GM19025 (cell line): ENCODE results near the gene ODF2.
"Not testable (repeated sequence)": the region's sequence is repeated elsewhere in the genome, so short reads cannot be mapped to it uniquely, and the experiment has no call there.

ENCODE experiments used
- ATAC-seq: cut with Tn5 transposase; IDR thresholded peaks from one replicate; pipeline ENCODE4 v1.9.1; 2021; ENCODE audit warnings: mild to moderate bottlenecking, low read depth, moderate library complexity; ENCODE audit not compliant: unreplicated experiment

Gene ODF2

DNA sequence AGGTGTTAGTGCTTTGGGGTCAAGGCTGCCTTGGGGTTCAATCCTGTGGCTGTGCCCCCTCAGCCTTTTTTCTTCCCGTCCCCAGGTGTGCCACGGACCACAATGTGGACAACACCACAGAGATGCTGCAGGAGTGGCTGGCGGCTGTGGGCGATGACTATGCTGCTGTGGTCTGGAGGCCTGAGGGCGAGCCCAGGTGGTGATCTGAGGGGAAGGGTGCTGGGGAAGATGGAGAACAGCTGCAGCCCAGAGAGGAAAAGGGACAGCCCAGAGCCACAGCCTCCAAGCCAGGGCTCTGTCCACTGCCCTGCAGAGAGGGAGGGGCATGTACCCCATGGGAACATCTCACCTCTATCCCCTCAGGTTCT lies 33.0 kb upstream of the ODF2 start:
- no peak for ATAC-seq

DNA sequence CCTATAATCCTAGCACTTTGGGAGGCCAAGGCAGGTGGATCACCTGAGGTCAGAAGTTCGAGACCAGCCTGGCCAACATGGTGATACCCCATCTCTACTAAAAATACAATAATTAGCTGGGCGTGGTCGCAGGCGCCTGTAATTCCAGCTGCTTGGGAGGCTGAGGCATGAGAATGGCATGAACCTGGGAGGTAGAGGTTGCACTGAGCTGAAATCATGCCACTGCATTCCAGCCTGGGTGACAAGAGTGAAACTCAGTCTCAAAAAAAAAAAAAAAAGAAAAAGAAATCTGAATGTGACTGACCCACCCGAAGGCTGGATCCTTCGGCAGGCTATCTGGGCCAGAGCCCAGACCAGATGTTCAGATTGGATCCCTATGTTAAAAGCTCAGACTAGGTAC lies 32.5 kb upstream of the ODF2 start:
- ATAC-seq = not testable (repeated sequence)

DNA sequence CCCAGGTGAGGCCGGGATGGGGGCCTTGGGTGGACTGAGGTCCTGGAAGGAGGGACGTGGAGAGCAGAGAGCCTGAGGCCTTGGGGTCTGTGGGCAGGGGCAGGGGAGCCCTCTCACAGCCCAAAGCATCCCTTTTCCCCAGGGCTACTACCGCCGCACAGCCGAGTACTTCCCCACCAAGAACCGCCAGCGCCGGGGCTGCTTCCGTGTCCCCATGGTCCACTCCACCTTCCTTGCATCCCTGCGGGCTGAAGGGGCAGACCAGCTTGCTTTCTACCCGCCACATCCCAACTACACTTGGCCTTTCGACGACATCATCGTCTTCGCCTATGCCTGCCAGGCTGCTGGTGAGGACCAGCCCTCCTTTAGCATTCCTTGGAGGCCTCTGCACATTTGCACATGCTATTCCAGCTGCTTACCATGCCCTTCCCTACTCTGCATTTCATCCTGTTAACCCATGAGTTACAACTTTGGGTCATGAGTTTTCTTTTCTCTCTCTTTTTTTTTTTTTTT lies 31.5 kb upstream of the ODF2 start:
- no peak for ATAC-seq

DNA sequence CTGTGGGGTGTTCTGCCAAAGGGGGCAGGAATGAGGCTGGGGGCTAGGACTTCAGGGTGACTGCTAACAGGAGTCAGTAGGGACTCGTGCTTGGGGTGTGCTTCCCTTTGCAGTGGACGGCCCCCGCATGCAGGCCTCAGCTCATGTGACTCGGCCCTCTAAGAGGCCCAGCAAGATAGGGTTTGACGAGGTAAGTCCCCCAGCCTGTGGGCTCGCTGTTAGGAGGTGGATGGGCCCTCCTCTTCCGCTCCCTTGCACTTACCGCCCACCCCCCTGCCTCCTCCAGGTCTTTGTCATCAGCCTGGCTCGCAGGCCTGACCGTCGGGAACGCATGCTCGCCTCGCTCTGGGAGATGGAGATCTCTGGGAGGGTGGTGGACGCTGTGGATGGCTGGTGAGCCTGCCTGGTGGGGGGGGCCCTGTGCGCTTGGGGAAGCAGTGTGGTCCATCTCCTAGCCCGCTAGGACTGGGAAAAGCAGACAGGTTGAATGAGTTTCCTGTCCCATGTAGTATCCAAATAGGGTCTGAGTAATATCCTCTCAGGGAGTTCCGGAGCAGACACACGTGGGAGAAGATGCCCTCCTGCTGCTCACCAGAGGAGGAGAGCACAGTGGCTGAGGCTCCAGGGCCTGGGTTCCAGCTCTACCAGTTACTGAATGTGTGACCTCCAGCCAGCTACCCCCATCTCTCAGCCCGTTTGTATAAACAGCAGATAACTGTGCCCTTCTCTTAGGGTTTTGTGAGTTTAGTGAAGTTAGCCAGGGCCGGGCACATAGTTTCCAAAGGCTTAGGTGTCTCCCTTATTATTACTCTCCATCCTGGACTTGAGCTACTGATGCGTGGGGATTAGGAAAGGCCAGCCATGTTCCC lies 26.9 kb upstream of the ODF2 start:
- ATAC-seq = no peak

DNA sequence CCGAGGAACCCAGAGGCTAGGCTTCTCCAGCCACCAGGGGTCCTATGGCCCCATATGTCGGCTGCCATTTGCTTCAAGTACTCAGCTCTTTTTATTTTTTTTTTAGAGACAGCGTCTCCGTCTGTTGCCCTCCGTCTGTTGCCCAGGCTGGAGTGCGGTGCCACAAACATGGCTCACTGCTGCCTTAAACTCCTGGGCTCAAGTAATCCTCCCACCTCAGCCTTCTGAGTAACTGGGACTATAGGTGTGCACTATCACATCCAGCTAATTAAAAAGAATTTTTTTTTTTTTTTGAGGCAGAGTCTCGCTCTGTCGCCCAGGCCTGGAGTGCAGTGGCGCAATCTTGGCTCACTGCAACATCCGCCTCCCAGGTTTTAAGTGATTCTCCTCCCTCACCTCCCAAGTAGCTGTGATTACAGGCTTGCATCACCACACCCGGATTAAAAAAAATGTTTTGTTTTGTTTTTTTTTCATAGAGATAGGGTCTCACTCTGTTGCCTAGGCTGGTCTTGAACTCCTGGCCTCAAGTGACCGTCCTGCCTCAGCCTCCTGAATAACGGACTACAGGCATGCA lies 26.2 kb upstream of the ODF2 start:
- ATAC-seq = no peak

DNA sequence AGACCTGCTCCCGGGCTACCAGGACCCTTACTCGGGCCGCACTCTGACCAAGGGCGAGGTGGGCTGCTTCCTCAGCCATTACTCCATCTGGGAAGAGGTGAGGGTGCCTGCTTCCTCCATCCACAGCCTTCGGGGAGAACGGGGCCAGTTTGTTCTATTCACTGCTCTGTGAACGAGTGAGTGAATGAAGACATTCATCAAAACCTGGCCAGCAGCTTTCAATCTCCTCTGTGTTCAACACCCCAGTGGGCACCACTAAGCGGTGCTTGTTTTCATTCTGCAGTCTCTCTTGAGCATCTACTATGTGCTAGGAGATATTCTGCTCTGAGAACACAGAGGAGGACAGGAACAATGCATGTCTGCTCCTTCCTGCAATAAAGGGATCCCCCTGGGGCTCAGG lies 24.6 kb upstream of the ODF2 start:
- no peak for ATAC-seq

DNA sequence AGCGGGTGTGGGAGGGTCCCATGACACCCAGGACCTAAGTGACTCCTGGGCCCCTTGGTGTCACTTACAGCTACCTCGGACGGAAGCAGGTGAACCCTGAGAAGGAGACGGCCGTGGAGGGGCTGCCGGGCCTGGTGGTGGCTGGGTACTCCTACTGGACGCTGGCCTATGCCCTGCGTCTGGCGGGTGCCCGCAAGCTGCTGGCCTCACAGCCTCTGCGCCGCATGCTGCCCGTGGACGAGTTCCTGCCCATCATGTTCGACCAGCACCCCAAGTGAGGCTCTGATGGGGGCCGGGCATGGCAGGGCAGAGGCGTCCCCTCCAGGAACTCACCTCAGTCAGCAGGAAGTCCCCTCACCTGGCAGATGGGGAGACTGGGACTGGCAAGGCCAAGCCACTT lies 21.5 kb upstream of the ODF2 start:
- ATAC-seq = no peak

DNA sequence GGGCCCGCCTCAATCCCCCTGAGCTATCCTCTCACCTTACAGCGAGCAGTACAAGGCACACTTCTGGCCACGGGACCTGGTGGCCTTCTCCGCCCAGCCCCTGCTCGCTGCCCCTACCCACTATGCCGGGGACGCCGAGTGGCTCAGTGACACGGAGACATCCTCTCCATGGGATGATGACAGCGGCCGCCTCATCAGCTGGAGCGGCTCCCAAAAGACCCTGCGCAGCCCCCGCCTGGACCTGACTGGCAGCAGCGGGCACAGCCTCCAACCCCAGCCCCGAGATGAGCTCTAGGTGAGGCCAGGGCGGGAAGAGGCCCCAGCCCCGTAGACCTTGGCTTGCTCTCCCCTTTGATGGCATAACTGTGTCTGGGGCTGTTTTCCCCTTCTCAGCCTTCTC lies 20.2 kb upstream of the ODF2 start:
- no peak for ATAC-seq

DNA sequence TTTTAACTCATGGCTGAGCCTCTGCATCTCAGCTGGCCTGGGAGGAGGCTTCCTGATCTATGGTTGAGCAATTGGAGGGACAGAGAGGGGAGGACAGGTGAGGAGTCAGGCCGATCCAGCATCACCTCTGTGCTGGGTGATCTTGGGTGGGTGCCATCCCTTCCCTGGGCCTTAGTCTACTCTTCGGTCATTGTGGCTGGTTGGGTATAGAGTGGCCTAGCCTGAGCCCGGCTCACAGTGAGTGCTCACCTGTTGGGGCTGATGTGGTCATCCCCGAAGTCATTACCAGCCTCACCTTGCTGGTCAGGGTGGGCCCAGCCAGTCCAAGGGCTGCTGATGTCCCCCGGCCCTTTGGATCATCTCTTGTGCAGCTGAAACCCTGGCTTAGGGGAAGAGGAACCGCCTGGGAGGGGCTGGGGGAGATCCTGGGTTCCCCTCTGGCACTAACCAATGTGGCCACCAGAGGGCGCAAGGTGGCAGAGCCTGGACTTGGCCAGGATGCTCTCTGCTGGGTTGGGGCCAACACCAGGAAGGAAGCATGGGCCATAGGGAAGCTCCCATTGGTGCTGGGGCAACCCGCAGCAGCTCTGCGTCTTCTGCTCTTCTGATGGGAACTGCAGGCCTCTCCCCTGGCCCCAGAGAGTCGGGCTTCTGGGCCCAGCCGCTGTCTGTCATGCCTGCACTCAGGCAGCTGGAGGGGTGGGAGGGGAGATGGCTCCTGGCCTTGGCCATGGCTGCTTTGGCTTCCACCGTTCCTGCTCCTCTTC lies 17.3 kb upstream of the ODF2 start:
- no peak for ATAC-seq

DNA sequence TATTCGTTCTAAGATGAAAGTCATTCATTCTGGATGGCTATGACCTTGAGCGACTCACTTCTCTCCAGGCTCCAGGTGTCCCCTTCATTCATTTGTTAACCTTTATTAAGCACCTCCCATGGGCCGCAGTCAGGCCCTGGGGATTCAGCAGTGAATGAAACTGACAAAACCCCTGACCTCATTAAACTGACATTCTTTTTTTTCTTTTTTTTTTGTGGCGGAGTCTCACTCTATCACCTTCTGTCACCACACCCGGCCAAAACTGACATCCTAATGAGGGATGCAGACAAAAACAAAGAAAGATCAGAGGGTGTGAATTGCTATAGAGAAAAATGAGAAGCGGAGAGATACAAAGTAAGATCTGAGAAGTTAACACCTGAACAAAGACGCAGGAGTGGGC lies 16.5 kb upstream of the ODF2 start:
- no peak for ATAC-seq

DNA sequence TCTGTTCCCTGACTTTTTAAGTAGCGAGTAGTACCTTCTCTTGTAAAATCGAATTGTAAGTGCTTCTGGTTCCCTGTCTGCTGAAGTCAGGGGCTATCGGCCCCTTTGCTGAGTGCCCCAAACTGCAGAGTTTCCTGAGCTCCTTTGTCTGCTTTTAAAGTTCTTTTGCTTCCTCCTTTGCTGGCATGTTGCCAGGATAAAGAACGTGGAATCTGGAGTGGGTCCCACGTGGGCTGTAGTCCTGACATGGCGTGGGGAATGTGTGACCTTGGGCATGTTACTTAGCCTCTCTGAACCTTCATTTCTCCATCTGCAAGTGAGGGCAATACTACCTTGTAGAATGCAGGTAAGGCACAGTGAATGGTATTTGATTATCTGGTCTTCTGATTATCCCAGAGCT lies 13.7 kb upstream of the ODF2 start:
- no peak for ATAC-seq

DNA sequence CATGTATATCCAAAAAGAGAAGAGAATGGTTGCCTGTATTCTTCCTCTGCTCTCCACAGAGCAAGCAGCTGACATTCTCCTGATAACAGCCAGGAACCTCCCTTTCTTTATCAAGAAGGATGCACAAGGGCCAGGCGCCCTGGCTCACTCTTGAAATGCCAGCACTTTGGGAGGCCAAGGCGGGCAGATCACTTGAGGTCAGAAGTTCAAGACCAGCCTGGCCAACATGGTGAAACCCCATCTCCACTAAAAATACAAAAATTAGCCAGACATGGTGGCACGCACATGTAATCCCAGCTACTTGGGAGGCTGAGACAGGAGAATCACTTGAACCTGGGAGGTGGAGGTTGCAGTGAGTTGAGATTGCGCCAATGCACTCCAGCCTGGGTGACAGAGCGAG lies 9.3 kb upstream of the ODF2 start:
- not testable (repeated sequence) for ATAC-seq

DNA sequence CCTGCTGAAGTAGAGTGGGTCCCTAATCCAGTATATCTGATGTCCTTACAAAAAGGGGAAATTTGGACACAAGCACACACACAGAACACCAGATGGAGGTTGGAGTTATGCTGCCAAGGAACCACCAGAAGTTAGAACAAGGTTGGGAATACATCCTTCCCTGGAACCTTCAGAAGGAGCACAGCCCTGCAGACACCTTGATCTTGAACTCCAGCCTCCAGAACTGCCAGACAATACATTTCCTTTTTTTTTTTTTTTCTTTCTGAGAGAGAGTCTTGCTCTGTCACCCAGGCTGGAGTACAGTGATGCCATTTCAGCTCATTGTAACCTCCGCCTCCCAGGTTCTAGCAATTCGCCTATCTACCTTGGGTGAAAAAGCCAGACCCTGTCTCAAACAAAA lies 7.1 kb upstream of the ODF2 start:
- ATAC-seq = no peak

DNA sequence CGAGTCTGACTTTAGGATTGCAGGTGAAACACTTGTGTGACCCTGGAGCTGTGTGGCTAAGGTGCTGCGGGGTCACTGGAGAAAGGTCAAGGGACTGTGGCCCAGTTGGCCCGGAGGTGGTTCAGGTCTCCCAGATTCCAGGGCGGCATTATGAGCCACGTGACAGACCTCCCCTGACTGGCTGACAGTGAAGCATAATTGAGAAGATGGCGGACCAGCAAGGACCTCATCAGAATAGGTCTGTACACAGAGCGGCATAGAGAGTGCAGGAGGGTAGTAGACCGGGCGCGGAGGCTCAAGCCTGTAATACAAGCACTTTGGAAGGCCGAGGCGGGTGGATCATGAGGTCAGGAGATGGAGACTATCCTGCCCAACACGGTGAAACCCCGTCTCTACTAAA lies 815 bp upstream of the ODF2 start:
- no peak for ATAC-seq

DNA sequence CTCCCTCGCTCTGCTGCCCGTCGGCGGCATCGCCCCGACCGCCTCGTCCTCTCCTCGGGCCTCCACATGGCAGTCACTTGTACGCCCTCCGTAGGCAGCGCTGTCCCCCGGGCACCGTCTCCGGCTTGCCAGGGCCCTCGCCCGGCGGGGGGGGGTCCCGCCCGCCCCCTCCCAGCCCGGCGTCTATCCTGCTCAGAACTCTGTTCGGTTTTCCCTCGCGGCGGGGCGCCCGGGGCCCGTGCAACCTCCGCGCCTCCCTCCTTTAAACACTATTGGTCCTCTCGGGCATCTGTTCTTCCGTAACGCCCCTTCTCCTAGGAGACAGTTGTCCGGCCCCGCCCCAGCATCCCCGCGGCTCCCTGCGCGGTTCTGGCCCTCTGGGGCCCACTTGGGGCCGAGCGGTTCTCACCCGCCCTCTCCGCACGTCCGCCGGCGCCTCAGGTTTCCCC lies 831 bp downstream of the ODF2 start:
- peak; percentile 53 for ATAC-seq

DNA sequence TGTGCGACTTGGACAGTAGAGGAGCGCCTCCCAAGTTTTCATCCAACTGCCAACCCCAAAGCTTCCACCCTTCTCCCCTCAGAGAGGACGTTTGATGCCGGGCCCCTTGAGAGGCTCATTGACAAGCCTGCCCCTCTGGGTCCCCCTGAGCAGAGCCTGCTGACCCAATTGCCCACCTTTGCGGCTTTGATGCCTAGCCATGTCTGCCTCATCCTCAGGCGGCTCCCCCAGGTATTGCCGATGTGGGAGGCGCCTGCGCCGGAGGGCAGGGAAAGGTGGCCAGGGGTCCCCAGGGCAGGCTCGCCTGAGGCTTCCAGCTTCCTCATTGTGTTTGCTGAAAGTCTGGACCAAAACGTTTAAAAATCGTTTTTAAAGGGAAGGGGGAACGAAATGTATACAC lies 1.4 kb downstream of the ODF2 start:
- ATAC-seq = no peak

DNA sequence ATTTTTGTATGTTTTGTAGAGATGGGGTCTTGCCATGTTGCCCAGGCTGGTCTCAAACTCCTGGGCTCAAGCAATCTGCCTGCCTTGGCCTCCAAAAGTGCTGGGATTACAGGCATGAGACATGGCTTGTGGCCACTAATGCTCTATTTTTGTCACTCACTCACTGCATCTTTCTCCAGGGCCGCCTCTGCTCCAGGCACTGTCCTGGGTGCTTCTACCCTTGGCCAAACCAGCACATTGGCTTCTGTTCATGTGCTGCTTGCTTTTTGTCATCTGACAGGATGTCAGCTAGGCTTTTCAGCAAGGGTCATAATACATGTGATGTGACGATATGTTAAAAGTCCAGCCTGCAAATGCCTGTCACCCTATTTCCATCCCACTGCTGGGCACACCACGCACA lies 3.2 kb downstream of the ODF2 start:
- no peak for ATAC-seq

DNA sequence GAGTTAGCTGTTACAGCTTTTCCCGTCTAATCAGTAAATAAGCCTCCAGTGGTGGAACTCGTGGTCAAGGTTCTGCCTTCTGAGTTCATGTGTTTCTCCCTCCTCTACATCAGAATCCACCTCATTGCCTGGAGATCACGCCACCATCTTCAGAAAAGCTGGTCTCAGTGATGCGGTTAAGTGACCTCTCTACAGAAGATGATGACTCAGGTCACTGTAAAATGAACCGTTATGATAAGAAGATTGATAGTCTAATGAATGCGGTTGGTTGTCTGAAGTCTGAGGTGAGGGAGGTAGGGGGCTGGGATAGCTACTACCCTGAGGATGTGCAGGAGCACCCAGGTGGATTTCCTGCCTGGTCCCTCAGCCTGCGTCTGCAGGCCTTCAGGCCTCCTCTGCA lies 13.3 kb downstream of the ODF2 start:
- ATAC-seq = no peak

DNA sequence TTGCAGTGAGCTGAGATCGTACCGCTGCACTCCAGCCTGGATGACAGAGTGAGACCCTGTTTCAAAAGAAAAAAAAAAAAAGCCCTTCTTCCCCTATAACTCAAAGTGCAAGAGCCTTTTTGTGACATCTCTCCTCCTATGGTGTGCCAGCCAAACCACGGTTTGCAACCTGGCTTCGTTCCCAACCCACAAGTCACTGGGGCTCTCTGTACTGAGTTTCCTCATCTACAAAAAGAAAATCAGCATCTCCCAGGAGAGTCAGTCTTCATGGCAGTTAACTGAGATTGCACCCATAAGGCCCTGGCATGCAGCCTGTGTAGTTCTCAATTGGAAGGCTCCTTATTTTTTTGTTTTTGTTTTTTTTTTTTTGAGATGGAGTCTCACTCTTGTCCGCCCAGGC lies 14.8 kb downstream of the ODF2 start:
- ATAC-seq = no peak

DNA sequence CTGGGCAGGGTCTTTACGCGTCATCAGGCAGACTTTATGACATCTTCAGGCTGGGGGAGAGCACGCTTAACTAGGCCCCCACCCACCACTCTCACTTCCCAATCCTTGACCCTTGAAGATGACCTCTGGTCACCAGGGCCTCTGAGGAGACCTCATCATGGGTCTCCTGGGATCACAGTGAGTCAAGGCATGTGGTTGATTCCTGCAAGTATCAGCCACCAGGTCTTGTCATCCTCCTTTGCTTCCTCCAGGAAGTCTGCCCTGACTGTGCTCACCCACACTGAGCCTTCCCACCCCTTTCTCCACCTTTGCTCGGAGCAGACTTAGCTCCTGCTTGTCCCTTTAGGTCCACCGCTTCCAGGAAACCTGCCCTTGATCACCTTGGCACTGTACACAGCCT lies 17.3 kb downstream of the ODF2 start:
- ATAC-seq = no peak

DNA sequence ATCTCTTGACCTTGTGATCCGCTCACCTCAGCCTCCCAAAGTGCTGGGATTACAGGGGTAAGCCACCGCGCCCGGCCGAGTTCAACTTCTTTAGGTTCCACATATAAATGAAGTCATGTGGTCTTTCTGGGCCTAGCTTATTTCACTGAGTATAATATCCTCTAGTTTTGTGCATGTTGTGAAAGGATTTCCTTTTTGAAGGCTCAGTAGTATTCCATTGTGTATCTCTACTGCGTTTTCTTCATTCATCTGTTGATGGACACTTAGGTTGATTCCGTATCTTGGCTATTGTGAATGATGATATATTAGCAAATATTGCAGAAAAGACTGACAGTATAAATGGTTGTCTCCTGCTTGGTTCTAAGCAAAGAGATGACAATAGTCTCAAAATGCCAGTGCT lies 20.1 kb downstream of the ODF2 start:
- no peak for ATAC-seq
